ENCODE data around the gene DRAM2. TPM values are rescaled to one million over a fixed set of nuclear protein-coding genes. Genes with fewer than 3 reads are reported as not detected.
A peak's percentile ranks its signal among the peaks of the same experiment; 100 is the strongest.

The DRAM2 gene
- total and polyA plus RNA-seq, 2 of the 13 experiments (the other 11 are each of a cell fraction or from before 2014, with no cell fraction given): 33.2 to 123 TPM

GRCh38 chr1:111139324-111139955 is 453 bp downstream of the DRAM2 start (continued):
- TF ChIP-seq, protein P1, sequence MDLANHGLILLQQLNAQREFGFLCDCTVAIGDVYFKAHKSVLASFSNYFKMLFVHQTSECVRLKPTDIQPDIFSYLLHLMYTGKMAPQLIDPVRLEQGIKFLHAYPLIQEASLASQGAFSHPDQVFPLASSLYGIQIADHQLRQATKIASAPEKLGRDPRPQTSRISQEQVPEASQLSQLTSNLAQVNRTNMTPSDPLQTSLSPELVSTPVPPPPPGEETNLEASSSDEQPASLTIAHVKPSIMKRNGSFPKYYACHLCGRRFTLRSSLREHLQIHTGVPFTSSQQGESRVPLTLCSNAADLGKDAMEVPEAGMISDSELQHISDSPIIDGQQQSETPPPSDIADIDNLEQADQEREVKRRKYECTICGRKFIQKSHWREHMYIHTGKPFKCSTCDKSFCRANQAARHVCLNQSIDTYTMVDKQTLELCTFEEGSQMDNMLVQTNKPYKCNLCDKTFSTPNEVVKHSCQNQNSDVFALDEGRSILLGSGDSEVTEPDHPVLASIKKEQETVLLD (CRISPR knock-in tag; IDR thresholded peaks at IDR 0.05; ENCODE audit: low read depth): 0 out of 2 replicates have a peak, but pooled peaks have one; percentile 30
- TF ChIP-seq SRSF9 (IDR thresholded peaks at IDR 0.05; ENCODE audit: borderline replicate concordance, insufficient read depth, low read depth, low read length, poor library complexity, severe bottlenecking): no peak
- TF ChIP-seq POLR2G (IDR thresholded peaks at IDR 0.05; ENCODE audit: low read depth, low read length): no peak
- TF ChIP-seq GPN1 (CRISPR knock-in tag; IDR thresholded peaks at IDR 0.05; ENCODE audit: borderline replicate concordance): no peak
- TF ChIP-seq NBN (conservative IDR thresholded peaks at IDR 0.05): no peak
- no peak for TF ChIP-seq ETV6 (CRISPR knock-in tag; conservative IDR thresholded peaks at IDR 0.05)
- peak; percentile 11; the same call in 1 of the 2 replicates for TF ChIP-seq MIXL1 (CRISPR knock-in tag; IDR thresholded peaks at IDR 0.05)
- TF ChIP-seq FOXA1 (IDR thresholded peaks at IDR 0.05): no peak
- TF ChIP-seq FOXA1 (CRISPR knock-in tag; IDR thresholded peaks at IDR 0.05): peak; percentile 61
- TF ChIP-seq ZNF776 (CRISPR knock-in tag; IDR thresholded peaks at IDR 0.05): no peak
- TF ChIP-seq EP300 (IDR thresholded peaks at IDR 0.05; ENCODE audit: low read depth in 2 of 2, low read length in 2 of 2): no peak
- TF ChIP-seq EP300 (CRISPR knock-in tag; IDR thresholded peaks at IDR 0.05; ENCODE audit: borderline replicate concordance): no peak
- no peak for TF ChIP-seq HDAC6 (IDR thresholded peaks at IDR 0.05; ENCODE audit: low read depth, low read length)
- no peak for TF ChIP-seq SAFB2 (CRISPR knock-in tag; IDR thresholded peaks at IDR 0.05; ENCODE audit: borderline replicate concordance, low read depth)
- TF ChIP-seq, protein P2, sequence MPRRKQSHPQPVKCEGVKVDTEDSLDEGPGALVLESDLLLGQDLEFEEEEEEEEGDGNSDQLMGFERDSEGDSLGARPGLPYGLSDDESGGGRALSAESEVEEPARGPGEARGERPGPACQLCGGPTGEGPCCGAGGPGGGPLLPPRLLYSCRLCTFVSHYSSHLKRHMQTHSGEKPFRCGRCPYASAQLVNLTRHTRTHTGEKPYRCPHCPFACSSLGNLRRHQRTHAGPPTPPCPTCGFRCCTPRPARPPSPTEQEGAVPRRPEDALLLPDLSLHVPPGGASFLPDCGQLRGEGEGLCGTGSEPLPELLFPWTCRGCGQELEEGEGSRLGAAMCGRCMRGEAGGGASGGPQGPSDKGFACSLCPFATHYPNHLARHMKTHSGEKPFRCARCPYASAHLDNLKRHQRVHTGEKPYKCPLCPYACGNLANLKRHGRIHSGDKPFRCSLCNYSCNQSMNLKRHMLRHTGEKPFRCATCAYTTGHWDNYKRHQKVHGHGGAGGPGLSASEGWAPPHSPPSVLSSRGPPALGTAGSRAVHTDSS (CRISPR knock-in tag; conservative IDR thresholded peaks at IDR 0.05): no peak
- TF ChIP-seq FOXJ3 (CRISPR knock-in tag; IDR thresholded peaks at IDR 0.05; ENCODE audit: borderline replicate concordance): no peak
- no peak; the same call in 1 of the 2 replicates for TF ChIP-seq IRF9 (CRISPR knock-in tag; IDR thresholded peaks at IDR 0.05; ENCODE audit: borderline replicate concordance)
- TF ChIP-seq, protein P3, sequence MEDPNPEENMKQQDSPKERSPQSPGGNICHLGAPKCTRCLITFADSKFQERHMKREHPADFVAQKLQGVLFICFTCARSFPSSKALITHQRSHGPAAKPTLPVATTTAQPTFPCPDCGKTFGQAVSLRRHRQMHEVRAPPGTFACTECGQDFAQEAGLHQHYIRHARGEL (CRISPR knock-in tag; IDR thresholded peaks at IDR 0.05): no peak
- no peak for TF ChIP-seq ZFP37 (CRISPR knock-in tag; IDR thresholded peaks at IDR 0.05; ENCODE audit: borderline replicate concordance)
- TF ChIP-seq, protein P4, sequence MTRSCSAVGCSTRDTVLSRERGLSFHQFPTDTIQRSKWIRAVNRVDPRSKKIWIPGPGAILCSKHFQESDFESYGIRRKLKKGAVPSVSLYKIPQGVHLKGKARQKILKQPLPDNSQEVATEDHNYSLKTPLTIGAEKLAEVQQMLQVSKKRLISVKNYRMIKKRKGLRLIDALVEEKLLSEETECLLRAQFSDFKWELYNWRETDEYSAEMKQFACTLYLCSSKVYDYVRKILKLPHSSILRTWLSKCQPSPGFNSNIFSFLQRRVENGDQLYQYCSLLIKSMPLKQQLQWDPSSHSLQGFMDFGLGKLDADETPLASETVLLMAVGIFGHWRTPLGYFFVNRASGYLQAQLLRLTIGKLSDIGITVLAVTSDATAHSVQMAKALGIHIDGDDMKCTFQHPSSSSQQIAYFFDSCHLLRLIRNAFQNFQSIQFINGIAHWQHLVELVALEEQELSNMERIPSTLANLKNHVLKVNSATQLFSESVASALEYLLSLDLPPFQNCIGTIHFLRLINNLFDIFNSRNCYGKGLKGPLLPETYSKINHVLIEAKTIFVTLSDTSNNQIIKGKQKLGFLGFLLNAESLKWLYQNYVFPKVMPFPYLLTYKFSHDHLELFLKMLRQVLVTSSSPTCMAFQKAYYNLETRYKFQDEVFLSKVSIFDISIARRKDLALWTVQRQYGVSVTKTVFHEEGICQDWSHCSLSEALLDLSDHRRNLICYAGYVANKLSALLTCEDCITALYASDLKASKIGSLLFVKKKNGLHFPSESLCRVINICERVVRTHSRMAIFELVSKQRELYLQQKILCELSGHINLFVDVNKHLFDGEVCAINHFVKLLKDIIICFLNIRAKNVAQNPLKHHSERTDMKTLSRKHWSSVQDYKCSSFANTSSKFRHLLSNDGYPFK (CRISPR knock-in tag; IDR thresholded peaks at IDR 0.05; ENCODE audit: borderline replicate concordance): no peak
- TF ChIP-seq, protein P5, sequence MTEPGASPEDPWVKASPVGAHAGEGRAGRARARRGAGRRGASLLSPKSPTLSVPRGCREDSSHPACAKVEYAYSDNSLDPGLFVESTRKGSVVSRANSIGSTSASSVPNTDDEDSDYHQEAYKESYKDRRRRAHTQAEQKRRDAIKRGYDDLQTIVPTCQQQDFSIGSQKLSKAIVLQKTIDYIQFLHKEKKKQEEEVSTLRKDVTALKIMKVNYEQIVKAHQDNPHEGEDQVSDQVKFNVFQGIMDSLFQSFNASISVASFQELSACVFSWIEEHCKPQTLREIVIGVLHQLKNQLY (CRISPR knock-in tag; IDR thresholded peaks at IDR 0.05): no peak
- TF ChIP-seq, protein P6, sequence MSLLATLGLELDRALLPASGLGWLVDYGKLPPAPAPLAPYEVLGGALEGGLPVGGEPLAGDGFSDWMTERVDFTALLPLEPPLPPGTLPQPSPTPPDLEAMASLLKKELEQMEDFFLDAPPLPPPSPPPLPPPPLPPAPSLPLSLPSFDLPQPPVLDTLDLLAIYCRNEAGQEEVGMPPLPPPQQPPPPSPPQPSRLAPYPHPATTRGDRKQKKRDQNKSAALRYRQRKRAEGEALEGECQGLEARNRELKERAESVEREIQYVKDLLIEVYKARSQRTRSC (CRISPR knock-in tag; IDR thresholded peaks at IDR 0.05; ENCODE audit: low read depth): no peak
